UCSD-AML1 (cell line): ENCODE data around the gene COQ10B.

ENCODE experiments used
- DNase-seq: peaks from one replicate; lab custom pipeline; 2025; ENCODE audit not compliant: unreplicated experiment; lab: John Stamatoyannopoulos, UW

COQ10B gene

GRCh38 chr2:197499594-197500502 lies 46.5 kb downstream of the COQ10B start, which contains the start of the genes HSPD1 and HSPE1:
Gene HSPD1 (minus strand): TSS chr2:197499840. CDS start chr2:197498848, 992 bp downstream.
Gene HSPE1 (plus strand): TSS chr2:197500379. CDS start chr2:197500437, 58 bp downstream.
- DNase-seq = peak; percentile 99

GRCh38 chr2:197500503-197501131 lies 47.3 kb downstream of the COQ10B start:
- DNase-seq = no peak

GRCh38 chr2:197502201-197502600 lies 48.8 kb downstream of the COQ10B start:
- no peak for DNase-seq

- no peak for DNase-seq
These were observed 49.3 kb downstream of the COQ10B start for GRCh38 chr2:197502685-197503084.

GRCh38 chr2:197504000-197504399 lies 50.6 kb downstream of the COQ10B start:
- DNase-seq = no peak

GRCh38 chr2:197504512-197504911 lies 51.2 kb downstream of the COQ10B start:
- DNase-seq = no peak

- DNase-seq = no peak
These were observed 53.3 kb downstream of the COQ10B start for GRCh38 chr2:197506658-197507057.

GRCh38 chr2:197513915-197514314 lies 60.6 kb downstream of the COQ10B start:
- no peak for DNase-seq

GRCh38 chr2:197514754-197515153 lies 61.4 kb downstream of the COQ10B start:
- DNase-seq = no peak

GRCh38 chr2:197515315-197515738 lies 62.0 kb downstream of the COQ10B start:
- no peak for DNase-seq

GRCh38 chr2:197515739-197516392 lies 62.5 kb downstream of the COQ10B start, which contains the start of gene MOB4:
Gene MOB4 (plus strand): TSS chr2:197516066. CDS start chr2:197516087, 21 bp downstream.
- DNase-seq = peak; percentile 96

GRCh38 chr2:197516393-197516761 lies 63.0 kb downstream of the COQ10B start:
- peak; percentile 38 for DNase-seq

GRCh38 chr2:197517150-197517549 lies 63.8 kb downstream of the COQ10B start:
- DNase-seq = no peak
